ENCODE data around the gene TRAP1.
"Not testable (repeated sequence)": the region's sequence is repeated elsewhere in the genome, so short reads cannot be mapped to it uniquely, and the experiment has no call there.

Gene TRAP1

GRCh38 chr16:3659251-3659650, 58.1 kb downstream of the TRAP1 start:
- no peak for TF ChIP-seq CTCF (IDR thresholded peaks at IDR 0.05; ENCODE audit: low read depth, low read length, missing control alignments)
- DNase-seq (ENCODE audit: low read depth), result no peak
- H3K4me3 ChIP-seq (ENCODE audit: low read depth, low read length), result no peak overlapping the region

GRCh38 chr16:3656491-3657468, 60.5 kb downstream of the TRAP1 start:
- no peak for DNase-seq (ENCODE audit: low read depth)
- H3K4me3 ChIP-seq (ENCODE audit: low read depth, low read length), result no peak overlapping the region
- no peak for TF ChIP-seq CTCF (IDR thresholded peaks at IDR 0.05; ENCODE audit: low read depth, low read length, missing control alignments)

- not testable (repeated sequence) for DNase-seq (ENCODE audit: low read depth); H3K4me3 ChIP-seq (ENCODE audit: low read depth, low read length)
Measured at GRCh38 chr16:3656160-3656490, 61.2 kb downstream of the TRAP1 start.

GRCh38 chr16:3655396-3656159, 61.7 kb downstream of the TRAP1 start:
- H3K4me3 ChIP-seq (ENCODE audit: low read depth, low read length), result no peak overlapping the region
- DNase-seq (ENCODE audit: low read depth), result no peak
- TF ChIP-seq CTCF (IDR thresholded peaks at IDR 0.05; ENCODE audit: low read depth, low read length, missing control alignments), result no peak

GRCh38 chr16:3655030-3655395, 62.3 kb downstream of the TRAP1 start:
- no peak for TF ChIP-seq CTCF (IDR thresholded peaks at IDR 0.05; ENCODE audit: low read depth, low read length, missing control alignments)
- H3K4me3 ChIP-seq (ENCODE audit: low read depth, low read length), result no peak overlapping the region
- DNase-seq (ENCODE audit: low read depth), result no peak

- TF ChIP-seq CTCF (IDR thresholded peaks at IDR 0.05; ENCODE audit: low read depth, low read length, missing control alignments), result peak; percentile 88
- DNase-seq (ENCODE audit: low read depth), result peak; percentile 38
- H3K4me3 ChIP-seq (ENCODE audit: low read depth, low read length), result no peak within 1 kb of the TSS
Measured at GRCh38 chr16:3654249-3654991, 62.9 kb downstream of the TRAP1 start, which contains the start of gene DNASE1. Gene DNASE1 (plus strand): TSS chr16:3654691. CDS start chr16:3655374, 683 bp downstream.

Measured in GM12864 (cell line).